Neural cell (in vitro differentiated cells): ENCODE data around the gene MRPL36. TPM values are rescaled to one million over a fixed set of nuclear protein-coding genes. Genes with fewer than 3 reads are reported as not detected.

Experiments
- H2AFZ ChIP-seq: fragments of 200-600, 300-800 bp; sonication (generic), shearing (Covaris generic); 2 replicates; pipeline ENCODE4 v1.6.0; 2014; ENCODE audit warnings: low read depth, mild to moderate bottlenecking, antibody characterized with exemption, low read length, moderate library complexity
- H3F3A ChIP-seq: fragments of 200-600 bp; shearing (Covaris generic); 2 replicates; pipeline ENCODE4 v1.6.1; 2016; ENCODE audit warnings: mild to moderate bottlenecking, moderate library complexity, mixed read lengths, antibody characterized with exemption, low read length; ENCODE audit not compliant: insufficient read depth, poor library complexity, severe bottlenecking
- H3K27ac ChIP-seq: fragments of 200-600, 300-800 bp; sonication (generic), shearing (Covaris generic); 2 replicates; pipeline ENCODE4 v1.5.1; 2014; ENCODE audit warnings: mild to moderate bottlenecking, low read length, moderate library complexity
- H3K27me3 ChIP-seq: fragments of 300-800, 200-600 bp; sonication (generic), shearing (Covaris generic); 2 replicates; pipeline ENCODE4 v1.6.0; 2014; ENCODE audit warnings: mild to moderate bottlenecking, low read depth, low read length, moderate library complexity; ENCODE audit not compliant: insufficient read depth
- H3K36me3 ChIP-seq: fragments of 300-800, 200-600 bp; sonication (generic), shearing (Covaris generic); 2 replicates; pipeline ENCODE4 v1.5.1; 2014; ENCODE audit warnings: mild to moderate bottlenecking, antibody characterized with exemption, low read length, moderate library complexity; ENCODE audit not compliant: insufficient read depth
- H3K4me2 ChIP-seq: fragments of 300-800, 200-600 bp; sonication (generic), shearing (Covaris generic); 2 replicates; pipeline ENCODE4 v1.6.0; 2014; ENCODE audit warnings: mild to moderate bottlenecking, low read length
- H3K4me3 ChIP-seq: fragments of 300-800, 200-600 bp; sonication (generic), shearing (Covaris generic); 2 replicates; pipeline ENCODE4 v1.5.1; 2014; ENCODE audit warnings: mild to moderate bottlenecking, low read length, moderate library complexity
- H3K79me2 ChIP-seq: fragments of 200-600 bp; shearing (Covaris generic); replicated peaks from 2 replicates; pipeline ENCODE4 v1.6.0; 2014; ENCODE audit warnings: mild to moderate bottlenecking, low read length, moderate library complexity; ENCODE audit not compliant: insufficient read depth
- H3K9ac ChIP-seq: fragments of 300-800, 200-600 bp; sonication (generic), shearing (Covaris generic); 2 replicates; pipeline ENCODE4 v1.6.1; 2016; ENCODE audit warnings: mild to moderate bottlenecking, low read length, mixed read lengths
- H3K9me2 ChIP-seq: fragments of 200-600 bp; shearing (Covaris generic); 2 replicates; pipeline ENCODE4 v1.6.1; 2016; ENCODE audit warnings: mild to moderate bottlenecking, low read length, mixed read lengths; ENCODE audit not compliant: insufficient read depth
- H3K9me3 ChIP-seq: fragments of 200-600, 300-800 bp; sonication (generic), shearing (Covaris generic); 2 replicates; pipeline ENCODE4 v1.6.1; 2016; ENCODE audit warnings: mild to moderate bottlenecking, mixed run types, low read length, moderate library complexity, mixed read lengths
- H4K20me1 ChIP-seq: fragments of 200-600 bp; shearing (Covaris generic); 2 replicates; pipeline ENCODE4 v1.6.1; 2016; ENCODE audit warnings: mild to moderate bottlenecking, mixed run types; ENCODE audit not compliant: insufficient read depth
- EP300 ChIP-seq: fragments of 450-650 bp; conservative IDR thresholded peaks from 2 replicates; pipeline ENCODE4 v1.6.1; 2014; ENCODE audit warnings: antibody characterized with exemption, mild to moderate bottlenecking, moderate library complexity; ENCODE audit not compliant: poor library complexity, severe bottlenecking
- EZH2 ChIP-seq: fragments of 200-600, 300-800 bp; shearing (Covaris generic), sonication (generic); IDR thresholded peaks from 2 replicates; pipeline ENCODE4 v1.6.1; 2014; ENCODE audit warnings: antibody characterized with exemption, low read length, borderline replicate concordance, mild to moderate bottlenecking; ENCODE audit not compliant: insufficient read depth, poor library complexity, severe bottlenecking
- MXI1 ChIP-seq: fragments of 450-650 bp; conservative IDR thresholded peaks from 2 replicates; pipeline ENCODE4 v1.6.1; 2014; ENCODE audit warnings: antibody characterized with exemption, mild to moderate bottlenecking; ENCODE audit not compliant: poor library complexity, severe bottlenecking
- POLR2AphosphoS5 ChIP-seq: IDR thresholded peaks from 2 replicates; pipeline ENCODE4 v1.6.1; 2012
- RAD21 ChIP-seq: fragments of 450-650 bp; conservative IDR thresholded peaks from 2 replicates; pipeline ENCODE4 v1.6.1; 2014; ENCODE audit warnings: antibody characterized with exemption, mild to moderate bottlenecking, moderate library complexity
- SMC3 ChIP-seq: fragments of 450-650 bp; conservative IDR thresholded peaks from 2 replicates; pipeline ENCODE4 v1.6.1; 2014; ENCODE audit warnings: antibody characterized with exemption, mild to moderate bottlenecking, moderate library complexity; ENCODE audit not compliant: poor library complexity
- TAF1 ChIP-seq: IDR thresholded peaks from 2 replicates; pipeline ENCODE4 v1.6.1; 2012; ENCODE audit warnings: low read depth
- polyA plus RNA-seq: library from polyadenylated mRNA; depleted of rRNA; stranded (reverse); fragments of >200 nt; gene quantifications from 2 replicates; pipeline ENCODE4 v1.2.3, GENCODE V29; 2014
- TF ChIP-seq, protein P1 (sequence below): fragments of 450-650 bp; IDR thresholded peaks from 2 replicates; pipeline ENCODE4 v1.5.1; 2014; ENCODE audit warnings: antibody characterized with exemption, mild to moderate bottlenecking, moderate library complexity; ENCODE audit not compliant: poor library complexity, severe bottlenecking
- TF ChIP-seq, protein P2 (sequence below): IDR thresholded peaks from 2 replicates; pipeline ENCODE4 v1.6.1; 2012; ENCODE audit warnings: borderline replicate concordance

The MRPL36 gene
- polyA plus RNA-seq, 1 donor from 2014 or later = 51.9 TPM

DNA sequence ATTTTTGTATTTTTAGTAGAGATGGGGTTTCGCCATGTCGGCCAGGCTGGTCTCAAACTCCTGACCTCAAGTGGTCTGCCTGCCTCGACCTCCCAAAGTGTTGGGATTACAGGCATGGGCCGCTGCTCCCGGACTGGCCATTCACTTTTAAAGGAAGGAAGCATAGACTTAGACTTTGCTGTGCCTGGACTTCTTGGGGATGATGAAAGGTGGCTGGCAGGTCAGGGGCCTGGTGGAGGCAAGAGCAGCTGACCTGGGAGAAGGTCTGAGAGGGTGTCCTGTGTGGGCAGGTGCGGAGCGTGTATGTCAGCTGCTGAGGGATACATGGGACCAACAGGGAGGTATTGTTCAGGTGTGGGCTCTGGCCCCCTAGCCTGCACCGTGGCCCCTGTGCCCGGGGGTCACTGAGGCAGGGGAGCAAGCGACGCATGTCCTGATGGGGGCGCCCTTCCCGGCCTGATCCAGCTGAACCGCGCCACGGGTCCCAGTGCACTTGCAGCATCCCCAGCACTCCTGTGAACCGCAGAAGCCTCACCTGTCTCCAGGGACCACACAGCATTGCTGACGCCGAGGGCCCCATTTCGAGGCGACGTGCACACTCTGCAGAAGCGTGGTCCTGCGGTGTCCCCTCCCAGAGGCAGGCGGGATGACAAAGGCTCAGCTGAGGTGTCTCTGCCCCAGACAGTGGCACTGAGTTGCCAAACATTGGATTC lies 24.6 kb upstream of the MRPL36 start:
- H3F3A ChIP-seq = no peaks in the 10 kb centered on the region
- no peaks in the 10 kb centered on the region for H3K27me3 ChIP-seq
- H4K20me1 ChIP-seq = no peaks in the 10 kb centered on the region
- H3K4me3 ChIP-seq = no peak overlapping the region
- no peak overlapping the region for H3K27ac ChIP-seq
- TF ChIP-seq POLR2AphosphoS5 (no peak), EZH2 (no peak), EP300 (no peak), TAF1 (no peak), MXI1 (no peak), RAD21 (no peak), SMC3 (no peak)
- TF ChIP-seq, protein P1, sequence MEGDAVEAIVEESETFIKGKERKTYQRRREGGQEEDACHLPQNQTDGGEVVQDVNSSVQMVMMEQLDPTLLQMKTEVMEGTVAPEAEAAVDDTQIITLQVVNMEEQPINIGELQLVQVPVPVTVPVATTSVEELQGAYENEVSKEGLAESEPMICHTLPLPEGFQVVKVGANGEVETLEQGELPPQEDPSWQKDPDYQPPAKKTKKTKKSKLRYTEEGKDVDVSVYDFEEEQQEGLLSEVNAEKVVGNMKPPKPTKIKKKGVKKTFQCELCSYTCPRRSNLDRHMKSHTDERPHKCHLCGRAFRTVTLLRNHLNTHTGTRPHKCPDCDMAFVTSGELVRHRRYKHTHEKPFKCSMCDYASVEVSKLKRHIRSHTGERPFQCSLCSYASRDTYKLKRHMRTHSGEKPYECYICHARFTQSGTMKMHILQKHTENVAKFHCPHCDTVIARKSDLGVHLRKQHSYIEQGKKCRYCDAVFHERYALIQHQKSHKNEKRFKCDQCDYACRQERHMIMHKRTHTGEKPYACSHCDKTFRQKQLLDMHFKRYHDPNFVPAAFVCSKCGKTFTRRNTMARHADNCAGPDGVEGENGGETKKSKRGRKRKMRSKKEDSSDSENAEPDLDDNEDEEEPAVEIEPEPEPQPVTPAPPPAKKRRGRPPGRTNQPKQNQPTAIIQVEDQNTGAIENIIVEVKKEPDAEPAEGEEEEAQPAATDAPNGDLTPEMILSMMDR = no peak
- TF ChIP-seq, protein P2, sequence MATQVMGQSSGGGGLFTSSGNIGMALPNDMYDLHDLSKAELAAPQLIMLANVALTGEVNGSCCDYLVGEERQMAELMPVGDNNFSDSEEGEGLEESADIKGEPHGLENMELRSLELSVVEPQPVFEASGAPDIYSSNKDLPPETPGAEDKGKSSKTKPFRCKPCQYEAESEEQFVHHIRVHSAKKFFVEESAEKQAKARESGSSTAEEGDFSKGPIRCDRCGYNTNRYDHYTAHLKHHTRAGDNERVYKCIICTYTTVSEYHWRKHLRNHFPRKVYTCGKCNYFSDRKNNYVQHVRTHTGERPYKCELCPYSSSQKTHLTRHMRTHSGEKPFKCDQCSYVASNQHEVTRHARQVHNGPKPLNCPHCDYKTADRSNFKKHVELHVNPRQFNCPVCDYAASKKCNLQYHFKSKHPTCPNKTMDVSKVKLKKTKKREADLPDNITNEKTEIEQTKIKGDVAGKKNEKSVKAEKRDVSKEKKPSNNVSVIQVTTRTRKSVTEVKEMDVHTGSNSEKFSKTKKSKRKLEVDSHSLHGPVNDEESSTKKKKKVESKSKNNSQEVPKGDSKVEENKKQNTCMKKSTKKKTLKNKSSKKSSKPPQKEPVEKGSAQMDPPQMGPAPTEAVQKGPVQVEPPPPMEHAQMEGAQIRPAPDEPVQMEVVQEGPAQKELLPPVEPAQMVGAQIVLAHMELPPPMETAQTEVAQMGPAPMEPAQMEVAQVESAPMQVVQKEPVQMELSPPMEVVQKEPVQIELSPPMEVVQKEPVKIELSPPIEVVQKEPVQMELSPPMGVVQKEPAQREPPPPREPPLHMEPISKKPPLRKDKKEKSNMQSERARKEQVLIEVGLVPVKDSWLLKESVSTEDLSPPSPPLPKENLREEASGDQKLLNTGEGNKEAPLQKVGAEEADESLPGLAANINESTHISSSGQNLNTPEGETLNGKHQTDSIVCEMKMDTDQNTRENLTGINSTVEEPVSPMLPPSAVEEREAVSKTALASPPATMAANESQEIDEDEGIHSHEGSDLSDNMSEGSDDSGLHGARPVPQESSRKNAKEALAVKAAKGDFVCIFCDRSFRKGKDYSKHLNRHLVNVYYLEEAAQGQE = no peak
- no peak overlapping the region for H3K9ac ChIP-seq
- H3K9me2 ChIP-seq = no peaks in the 10 kb centered on the region
- H2AFZ ChIP-seq = no peak overlapping the region
- H3K36me3 ChIP-seq = peaks cover 11% of the 10 kb centered on the region
- H3K79me2 ChIP-seq = no peaks in the 10 kb centered on the region
- no peaks in the 10 kb centered on the region for H3K9me3 ChIP-seq
- H3K4me2 ChIP-seq = no peak overlapping the region

DNA sequence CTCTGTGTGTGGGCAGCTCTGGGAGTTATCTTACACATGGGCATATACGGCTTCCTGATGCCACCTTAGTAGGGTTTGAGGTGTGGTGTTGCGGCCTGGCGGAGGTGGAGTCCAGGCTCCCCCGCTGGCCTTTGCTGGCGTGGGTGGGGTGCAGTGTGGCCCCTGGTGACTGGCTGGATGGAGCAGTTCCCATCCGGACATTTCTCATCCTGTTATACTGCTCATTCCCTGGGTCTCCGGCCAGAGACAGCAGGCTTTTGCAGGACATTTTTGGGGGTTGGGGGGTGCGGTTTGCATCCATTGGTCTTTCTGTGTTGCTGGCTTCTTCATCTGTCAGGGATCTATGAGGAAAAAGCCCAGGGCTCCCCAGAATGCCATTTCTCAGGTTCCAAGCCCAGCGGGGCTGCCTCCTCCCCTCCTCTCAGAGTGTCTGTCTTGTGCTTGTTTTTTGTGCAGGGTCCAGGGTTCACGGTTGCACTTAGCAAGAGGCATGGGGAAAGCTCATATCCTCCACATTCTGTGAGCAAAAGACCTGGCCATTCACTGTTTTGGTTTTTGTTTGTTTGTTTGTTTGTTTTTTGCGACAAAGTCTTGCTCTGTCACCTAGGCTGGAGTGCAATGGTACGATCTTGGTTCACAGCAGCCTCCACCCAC lies 23.9 kb upstream of the MRPL36 start:
- H3K4me2 ChIP-seq = no peak overlapping the region
- no peak overlapping the region for H3K4me3 ChIP-seq
- H3K9ac ChIP-seq = no peak overlapping the region
- no peaks in the 10 kb centered on the region for H4K20me1 ChIP-seq
- H3K9me3 ChIP-seq = no peaks in the 10 kb centered on the region
- no peaks in the 10 kb centered on the region for H3F3A ChIP-seq
- H2AFZ ChIP-seq = no peak overlapping the region
- H3K9me2 ChIP-seq = no peaks in the 10 kb centered on the region
- H3K27ac ChIP-seq = no peak overlapping the region
- H3K27me3 ChIP-seq = no peaks in the 10 kb centered on the region
- peaks cover 11% of the 10 kb centered on the region for H3K36me3 ChIP-seq
- no peak for TF ChIP-seq EP300
- H3K79me2 ChIP-seq = no peaks in the 10 kb centered on the region
